Vagina (tissue), 2 donors: ENCODE data around the gene DLG4. TPM values are rescaled to one million over a fixed set of nuclear protein-coding genes. Genes with fewer than 3 reads are reported as not detected.
A peak's percentile ranks its signal among the peaks of the same experiment; 100 is the strongest.

Source experiments
- DNase-seq, 2 donors: peaks; one replicate each; pipeline ENCODE4 v3.0.0-alpha.2; 2017; ENCODE audit errors: extremely low spot score in 2 of 2
- H3K27ac ChIP-seq: fragments of 200-600 bp; sonication (generic); one replicate; pipeline ENCODE4 v1.5.1; 2019
- H3K27me3 ChIP-seq: fragments of 200-600 bp; sonication (generic); one replicate; pipeline ENCODE4 v1.5.1; 2019
- H3K36me3 ChIP-seq, 2 donors: fragments of 200-600 bp; sonication (generic); one replicate each; pipeline ENCODE4 v1.5.1; 2017 to 2019
- H3K4me1 ChIP-seq: fragments of 200-600 bp; sonication (generic); one replicate; pipeline ENCODE4 v1.5.1; 2019
- H3K4me3 ChIP-seq, 2 donors: fragments of 200-600 bp; sonication (generic); 1 replicate in 1 of 2; 2 replicates in 1 of 2; pipeline ENCODE4 v1.5.1; 2016 to 2019
- H3K9me3 ChIP-seq: fragments of 200-600 bp; sonication (generic); one replicate; pipeline ENCODE4 v1.5.1; 2019
- POLR2A ChIP-seq, 2 donors: fragments of 450-650 bp; IDR thresholded peaks; one replicate each; pipeline ENCODE4 v1.6.1; 2017; ENCODE audit warnings: antibody characterized with exemption in 2 of 2, mild to moderate bottlenecking in 2 of 2, moderate library complexity in 2 of 2
- POLR2AphosphoS5 ChIP-seq, 2 donors: sonication (generic); formaldehyde crosslinking; IDR thresholded peaks; one replicate each; pipeline ENCODE4 v1.9.0; 2017; ENCODE audit warnings: antibody characterized with exemption in 2 of 2, mild to moderate bottlenecking in 2 of 2, low read depth in 1 of 2; ENCODE audit not compliant: insufficient read depth in 1 of 2
- intact Hi-C: fragments of 100-400 bp; cut with DNase I; formaldehyde crosslinking; loops from one replicate; pipeline ENCODE4 v1.15.1; 2023
- total RNA-seq: library from RNA; depleted of rRNA; stranded (reverse); fragments of >200 nt; gene quantifications from one replicate; pipeline ENCODE4 v1.2.3, GENCODE V29; 2016
- TF ChIP-seq, protein P1 (sequence below), 3 experiments: fragments of 450-650 bp in 2 of 3; fragments of 200-600 bp in 1 of 3; sonication (generic) in 1 of 3; IDR thresholded peaks; one replicate each; pipeline ENCODE4 v1.5.1; 2017 to 2019; ENCODE audit warnings: antibody characterized with exemption in 3 of 3, mild to moderate bottlenecking in 2 of 3, moderate library complexity in 2 of 3

Gene DLG4
- total RNA-seq, 1 donor from 2014 or later: 23.3 TPM

DNA sequence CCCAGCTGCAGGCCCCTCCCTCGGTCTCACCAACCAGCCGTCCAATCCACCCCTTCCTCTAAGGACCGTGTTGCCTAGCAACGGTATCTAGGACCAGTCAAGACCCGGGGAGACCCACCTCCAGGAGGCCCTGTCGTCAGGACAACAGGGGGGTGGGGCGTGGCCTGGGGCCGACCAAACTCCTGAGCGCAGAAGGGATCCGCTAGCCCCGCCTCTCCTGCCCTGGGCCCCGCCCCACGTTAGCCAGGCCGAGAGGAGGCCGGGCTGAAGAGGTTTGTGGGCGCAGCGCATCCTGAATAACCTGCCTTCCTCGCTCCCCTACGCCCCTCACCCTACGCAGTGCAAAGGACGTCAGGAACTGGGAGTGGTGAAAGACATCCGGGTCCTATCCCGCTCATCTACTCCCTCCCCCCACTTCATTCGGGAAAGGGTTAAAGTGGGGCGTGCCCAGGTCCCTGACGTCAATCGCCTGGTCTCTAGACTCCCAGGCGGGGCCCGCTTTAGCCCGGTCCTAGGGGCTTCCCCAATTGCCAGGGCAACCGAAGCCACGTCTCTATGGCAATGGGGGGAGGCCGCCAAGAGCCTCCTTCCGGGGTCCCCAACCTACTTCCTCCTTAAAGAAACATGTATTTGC lies 14.7 kb downstream of the DLG4 start:
- Histone ChIP-seq H3K4me1 (peaks cover 39% of the 10 kb centered on the region), H3K36me3 (peaks cover 0 to 19% of the 10 kb centered on the region in 2 donors), H3K27me3 (no peaks in the 10 kb centered on the region), H3K9me3 (no peaks in the 10 kb centered on the region), H3K27ac (peak overlapping the region; percentile 65), H3K4me3 (peak overlapping the region; percentile 43 to 55)
- TF ChIP-seq POLR2A (IDR thresholded peaks at IDR 0.05) (peak in 1 of 2 donors; percentile 37), POLR2AphosphoS5 (IDR thresholded peaks at IDR 0.05; ENCODE audit: insufficient read depth in 1 of 2, low read depth in 1 of 2) (peak in 1 of 2 donors; percentile 82)
- TF ChIP-seq, protein P1, sequence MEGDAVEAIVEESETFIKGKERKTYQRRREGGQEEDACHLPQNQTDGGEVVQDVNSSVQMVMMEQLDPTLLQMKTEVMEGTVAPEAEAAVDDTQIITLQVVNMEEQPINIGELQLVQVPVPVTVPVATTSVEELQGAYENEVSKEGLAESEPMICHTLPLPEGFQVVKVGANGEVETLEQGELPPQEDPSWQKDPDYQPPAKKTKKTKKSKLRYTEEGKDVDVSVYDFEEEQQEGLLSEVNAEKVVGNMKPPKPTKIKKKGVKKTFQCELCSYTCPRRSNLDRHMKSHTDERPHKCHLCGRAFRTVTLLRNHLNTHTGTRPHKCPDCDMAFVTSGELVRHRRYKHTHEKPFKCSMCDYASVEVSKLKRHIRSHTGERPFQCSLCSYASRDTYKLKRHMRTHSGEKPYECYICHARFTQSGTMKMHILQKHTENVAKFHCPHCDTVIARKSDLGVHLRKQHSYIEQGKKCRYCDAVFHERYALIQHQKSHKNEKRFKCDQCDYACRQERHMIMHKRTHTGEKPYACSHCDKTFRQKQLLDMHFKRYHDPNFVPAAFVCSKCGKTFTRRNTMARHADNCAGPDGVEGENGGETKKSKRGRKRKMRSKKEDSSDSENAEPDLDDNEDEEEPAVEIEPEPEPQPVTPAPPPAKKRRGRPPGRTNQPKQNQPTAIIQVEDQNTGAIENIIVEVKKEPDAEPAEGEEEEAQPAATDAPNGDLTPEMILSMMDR (IDR thresholded peaks at IDR 0.05): no peak
- intact Hi-C loops: no loop called here
- DNase-seq: no peak

DNA sequence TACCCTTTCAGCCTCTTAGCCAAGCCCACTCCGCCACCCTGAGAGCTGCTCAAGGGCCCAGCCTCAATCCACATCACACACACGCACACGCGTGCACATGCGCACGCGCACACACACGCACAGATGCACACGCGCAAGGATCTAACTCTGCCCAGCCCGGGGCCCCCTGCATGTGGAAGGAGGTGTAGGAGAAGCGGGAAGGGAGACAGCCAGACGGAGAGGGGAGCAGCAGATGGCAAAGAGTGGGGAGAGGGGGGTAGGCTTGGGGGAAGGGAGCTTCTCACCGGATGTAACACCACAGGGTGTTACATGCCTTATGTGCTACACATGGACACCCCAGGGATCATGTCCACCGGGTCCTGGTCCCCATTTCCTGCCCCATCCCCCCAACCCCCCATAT lies 15.3 kb downstream of the DLG4 start:
- H3K27ac ChIP-seq: peak overlapping the region; percentile 65
- no peak for DNase-seq

DNA sequence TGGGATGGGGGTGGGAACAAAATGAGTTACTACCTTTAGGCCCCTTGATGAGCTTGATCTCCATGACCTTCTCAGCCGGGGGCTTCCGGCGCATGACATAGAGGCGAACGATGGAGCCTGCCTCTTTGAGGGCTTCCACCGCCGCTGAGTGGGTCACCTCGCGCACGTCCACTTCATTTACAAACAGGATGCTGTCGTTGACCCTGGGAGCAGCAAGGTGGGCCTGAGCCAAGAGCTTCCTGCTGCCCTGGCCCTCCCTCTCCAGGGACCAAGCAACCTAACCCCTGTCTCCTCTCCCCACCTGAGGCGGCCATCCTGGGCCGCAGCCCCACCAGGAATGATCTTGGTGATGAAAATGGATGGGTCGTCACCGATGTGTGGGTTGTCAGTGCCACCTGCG lies 16.2 kb downstream of the DLG4 start:
- no peaks in the 10 kb centered on the region for H3K27me3 ChIP-seq
- no peak overlapping the region for H3K27ac ChIP-seq
- H3K9me3 ChIP-seq: no peaks in the 10 kb centered on the region
- TF ChIP-seq POLR2AphosphoS5 (IDR thresholded peaks at IDR 0.05; ENCODE audit: insufficient read depth in 1 of 2, low read depth in 1 of 2) (no peak), POLR2A (IDR thresholded peaks at IDR 0.05) (no peak)
- TF ChIP-seq, protein P1 (IDR thresholded peaks at IDR 0.05): no peak
- H3K4me1 ChIP-seq: peaks cover 39% of the 10 kb centered on the region
- intact Hi-C loops: no loop called here
- DNase-seq: no peak
- H3K4me3 ChIP-seq: no peak overlapping the region
- H3K36me3 ChIP-seq: peaks cover 0 to 19% of the 10 kb centered on the region in 2 donors

More for the DNA sequence above, 15.3 kb downstream of the DLG4 start:
- H3K4me3 ChIP-seq: peak overlapping the region; percentile 43 to 55
- H3K4me1 ChIP-seq: peaks cover 39% of the 10 kb centered on the region
- TF ChIP-seq POLR2A (IDR thresholded peaks at IDR 0.05) (no peak), POLR2AphosphoS5 (IDR thresholded peaks at IDR 0.05; ENCODE audit: insufficient read depth in 1 of 2, low read depth in 1 of 2) (no peak)
- peaks cover 0 to 19% of the 10 kb centered on the region in 2 donors for H3K36me3 ChIP-seq
- intact Hi-C loops: no loop called here
- H3K9me3 ChIP-seq: no peaks in the 10 kb centered on the region
- H3K27me3 ChIP-seq: no peaks in the 10 kb centered on the region

DNA sequence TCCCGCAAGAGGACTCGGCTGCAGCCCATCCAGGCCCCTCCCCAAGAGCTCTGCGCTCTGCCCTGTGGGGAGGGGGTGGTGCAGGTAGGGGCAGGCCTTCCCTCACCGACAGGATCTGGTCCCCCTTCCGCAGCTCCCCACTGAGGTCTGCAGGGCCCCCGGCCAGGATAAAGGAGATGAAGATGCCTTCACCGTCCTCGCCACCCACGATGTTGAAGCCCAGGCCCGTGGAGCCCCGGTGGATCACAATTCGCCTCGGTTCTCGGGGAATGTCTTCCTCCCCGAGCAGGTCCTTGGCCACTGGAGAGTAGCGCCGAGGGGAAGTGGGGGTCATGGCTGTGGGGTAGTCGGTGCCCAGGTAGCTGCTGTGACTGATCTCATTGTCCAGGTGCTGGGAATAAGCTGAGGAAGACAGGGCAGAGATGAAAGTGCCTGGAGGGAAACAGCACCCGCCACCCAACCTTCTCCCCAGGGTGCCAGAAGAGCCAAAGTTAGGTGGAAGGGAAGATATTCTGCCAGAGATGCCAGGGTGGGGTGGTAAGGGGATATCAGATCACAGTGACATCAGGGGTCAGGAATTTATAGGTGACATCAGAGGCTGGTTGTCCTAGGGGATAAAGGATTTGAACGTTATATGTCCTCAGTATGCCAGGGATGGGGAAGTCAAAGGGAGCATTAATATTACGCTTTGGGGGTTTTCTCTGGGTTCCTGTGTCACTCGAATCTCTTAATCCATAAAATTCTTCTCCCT lies 22.8 kb downstream of the DLG4 start:
- Histone ChIP-seq H3K9me3 (no peaks in the 10 kb centered on the region), H3K36me3 (peaks cover 0 to 31% of the 10 kb centered on the region in 2 donors), H3K27me3 (no peaks in the 10 kb centered on the region), H3K4me1 (no peaks in the 10 kb centered on the region), H3K27ac (no peak overlapping the region), H3K4me3 (no peak overlapping the region)
- no peak for DNase-seq
- TF ChIP-seq POLR2AphosphoS5 (IDR thresholded peaks at IDR 0.05; ENCODE audit: insufficient read depth in 1 of 2, low read depth in 1 of 2): no peak
- TF ChIP-seq, protein P1 (IDR thresholded peaks at IDR 0.05): no peak
- no peak for TF ChIP-seq POLR2A (IDR thresholded peaks at IDR 0.05)
- intact Hi-C loops: no loop called here

DNA sequence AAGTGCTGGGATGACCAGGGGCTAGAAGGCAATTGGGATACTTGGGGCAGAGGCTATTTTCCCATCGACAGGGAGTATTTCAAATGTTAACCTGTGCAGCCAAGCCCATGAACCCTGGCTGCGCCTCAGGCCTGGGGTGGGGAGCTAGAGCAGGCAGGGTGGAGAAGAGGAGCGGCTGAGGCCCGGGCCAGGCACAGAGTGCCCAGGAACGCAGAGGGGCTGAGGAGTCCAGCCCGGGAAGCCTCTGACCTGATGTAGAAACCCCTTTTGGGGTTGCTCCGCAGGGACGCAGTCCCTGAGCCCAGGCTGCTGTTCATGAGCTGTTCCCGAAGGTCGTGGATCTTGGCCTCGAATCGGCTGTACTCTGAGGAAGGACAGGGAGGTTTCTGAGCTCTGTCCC lies 23.7 kb downstream of the DLG4 start:
- intact Hi-C loops: no loop called here
- peaks cover 0 to 37% of the 10 kb centered on the region in 2 donors for H3K36me3 ChIP-seq

More for the DNA sequence above, 23.7 kb downstream of the DLG4 start:
- Histone ChIP-seq H3K9me3 (no peaks in the 10 kb centered on the region), H3K27me3 (no peaks in the 10 kb centered on the region), H3K4me1 (no peaks in the 10 kb centered on the region), H3K4me3 (no peak overlapping the region), H3K27ac (no peak overlapping the region)
- TF ChIP-seq POLR2AphosphoS5 (IDR thresholded peaks at IDR 0.05; ENCODE audit: insufficient read depth in 1 of 2, low read depth in 1 of 2) (no peak), POLR2A (IDR thresholded peaks at IDR 0.05) (no peak)
- TF ChIP-seq, protein P1 (IDR thresholded peaks at IDR 0.05): no peak
- no peak for DNase-seq
